Fibroblast of skin of back (primary cell): Measurements from ENCODE around the gene ZNF683.
A peak's percentile ranks its signal among the peaks of the same experiment; 100 is the strongest.
"Not testable (repeated sequence)": the region's sequence is repeated elsewhere in the genome, so short reads cannot be mapped to it uniquely, and the experiment has no call there.

Source experiments
- DNase-seq: peaks from one replicate; pipeline ENCODE4 v3.0.0-alpha.2; 2013

The ZNF683 gene

DNA sequence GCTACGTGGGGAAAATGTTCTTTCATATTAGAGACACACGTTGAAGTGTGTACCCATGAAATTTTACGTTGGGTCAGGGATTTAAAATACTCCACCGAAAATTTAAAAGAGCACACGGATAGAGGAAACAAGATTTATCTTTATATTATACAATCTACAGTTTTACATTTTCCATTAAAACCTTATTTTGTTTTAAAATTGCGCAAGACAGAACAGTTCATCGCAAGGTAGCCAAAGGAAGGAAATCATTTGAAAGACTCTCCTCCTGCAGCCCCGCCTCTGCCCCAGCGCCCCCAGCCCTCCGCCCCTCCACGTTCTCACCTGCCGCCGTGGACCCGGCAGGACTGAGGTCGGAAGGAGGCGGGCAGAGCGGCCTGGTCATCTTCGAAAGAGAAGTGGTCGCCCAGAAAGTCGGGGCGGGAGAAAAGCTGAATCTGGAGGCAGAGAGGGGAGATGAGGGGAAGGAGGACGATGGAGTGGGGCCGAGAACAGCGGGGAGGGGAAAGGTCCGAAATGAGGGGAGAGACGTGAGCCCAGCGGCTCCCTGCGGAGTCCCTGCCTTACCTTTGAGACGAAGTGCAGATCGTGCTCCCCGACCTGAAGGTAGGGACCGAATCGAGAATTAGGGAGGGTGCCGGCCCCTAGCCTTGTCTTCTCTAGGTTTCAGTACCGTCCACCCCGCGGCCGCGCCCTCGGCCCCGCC, 36.6 kb downstream of the ZNF683 start:
- peak; percentile 18 for DNase-seq

DNA sequence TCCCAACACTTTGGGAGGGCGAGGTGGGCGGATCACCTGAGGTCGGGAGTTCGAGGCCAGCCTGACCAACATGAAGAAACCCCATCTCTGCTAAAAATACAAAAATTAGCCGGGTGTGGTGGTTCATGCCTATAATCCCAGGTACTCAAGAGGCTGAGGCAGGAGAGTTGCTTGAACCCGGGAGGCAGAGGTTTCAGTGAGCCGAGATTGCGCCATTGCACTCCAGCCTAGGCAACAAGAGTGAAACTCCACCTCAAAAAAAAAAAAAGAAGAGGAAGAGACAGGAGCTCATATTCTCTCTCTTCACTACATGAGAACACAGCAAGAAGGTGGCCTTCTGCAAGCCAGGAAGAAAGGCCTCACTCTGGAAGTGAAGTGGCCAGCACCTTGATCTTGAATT, 39.2 kb downstream of the ZNF683 start:
- DNase-seq: not testable (repeated sequence)

- DNase-seq: no peak
Measured at GRCh38 chr1:26330276-26330675, 42.3 kb downstream of the ZNF683 start.

DNA sequence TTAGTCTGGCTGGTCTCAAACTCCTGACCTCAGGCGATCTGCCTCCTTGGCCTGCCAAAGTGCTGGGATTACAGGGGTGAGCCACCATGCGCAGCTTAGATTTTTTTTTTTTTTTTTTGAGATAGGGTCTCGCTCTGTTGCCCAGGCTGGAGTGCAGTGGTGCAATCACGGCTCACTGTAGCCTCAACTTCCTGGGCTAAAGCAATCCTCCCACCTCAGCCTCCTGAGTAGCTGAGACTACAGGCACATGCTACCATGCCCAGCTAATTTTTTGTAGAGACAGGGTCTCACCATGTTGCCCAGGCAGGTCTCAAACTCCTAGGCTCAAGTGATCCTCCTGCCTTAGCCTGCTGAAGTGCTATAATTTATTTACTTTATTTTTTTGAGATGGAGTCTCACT, 43.2 kb downstream of the ZNF683 start:
- not testable (repeated sequence) for DNase-seq

DNA sequence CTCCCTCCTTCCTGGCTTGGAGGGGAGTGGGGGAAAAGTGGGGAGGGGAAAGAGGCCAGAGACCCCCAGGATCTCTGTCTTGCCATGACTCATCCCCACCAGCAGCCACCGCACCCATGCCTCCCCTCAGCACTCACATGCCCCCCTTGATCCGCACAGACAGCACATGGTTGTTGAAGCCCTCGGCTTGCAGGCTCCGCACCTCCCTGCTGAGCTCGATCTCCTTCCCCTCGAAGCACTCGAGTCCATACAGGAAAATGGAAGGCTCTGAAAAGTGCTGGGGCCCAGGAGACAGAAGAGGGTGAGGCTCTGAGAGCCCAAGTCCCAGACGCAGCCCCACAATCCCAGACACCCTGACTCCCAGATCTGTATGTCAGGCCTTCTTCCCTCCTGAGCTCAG, 44.0 kb downstream of the ZNF683 start:
- DNase-seq: no peak

GRCh38 chr1:26327956-26328362, 44.6 kb downstream of the ZNF683 start:
- DNase-seq: no peak

DNA sequence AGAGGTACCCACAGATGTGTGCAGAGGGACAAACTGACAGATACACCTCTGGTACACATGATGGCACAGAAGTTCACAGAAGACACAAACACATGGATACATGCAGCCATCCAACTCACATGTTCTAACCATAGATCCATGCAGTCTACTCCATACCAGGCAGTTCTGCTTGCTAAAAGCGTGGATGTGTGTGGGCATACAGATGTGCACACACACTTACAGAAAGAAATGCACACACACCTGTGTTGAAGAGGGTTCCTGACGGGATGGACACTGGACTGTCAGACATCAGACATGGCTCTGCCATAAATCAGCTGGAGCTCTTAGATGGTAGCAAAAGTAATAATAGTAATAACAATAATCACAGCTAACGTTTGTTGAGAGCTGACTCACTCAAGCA, 48.0 kb downstream of the ZNF683 start:
- DNase-seq: no peak

GRCh38 chr1:26323382-26323781, 49.2 kb downstream of the ZNF683 start:
- no peak for DNase-seq

DNA sequence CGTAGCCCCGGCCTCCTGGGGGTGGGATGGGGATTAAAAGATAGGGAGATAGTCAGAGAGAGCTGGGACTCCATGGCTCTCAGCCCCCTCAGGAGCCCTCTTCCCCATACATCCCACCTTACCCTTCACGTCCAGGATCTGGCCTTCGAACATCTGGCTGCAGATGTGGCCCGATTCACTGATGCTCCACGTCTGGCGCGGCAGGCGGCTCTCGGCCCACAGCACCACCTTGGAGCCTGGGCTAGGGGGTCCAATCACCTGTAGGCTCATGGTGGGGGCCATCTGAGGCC, 50.6 kb downstream of the ZNF683 start:
- no peak for DNase-seq

DNA sequence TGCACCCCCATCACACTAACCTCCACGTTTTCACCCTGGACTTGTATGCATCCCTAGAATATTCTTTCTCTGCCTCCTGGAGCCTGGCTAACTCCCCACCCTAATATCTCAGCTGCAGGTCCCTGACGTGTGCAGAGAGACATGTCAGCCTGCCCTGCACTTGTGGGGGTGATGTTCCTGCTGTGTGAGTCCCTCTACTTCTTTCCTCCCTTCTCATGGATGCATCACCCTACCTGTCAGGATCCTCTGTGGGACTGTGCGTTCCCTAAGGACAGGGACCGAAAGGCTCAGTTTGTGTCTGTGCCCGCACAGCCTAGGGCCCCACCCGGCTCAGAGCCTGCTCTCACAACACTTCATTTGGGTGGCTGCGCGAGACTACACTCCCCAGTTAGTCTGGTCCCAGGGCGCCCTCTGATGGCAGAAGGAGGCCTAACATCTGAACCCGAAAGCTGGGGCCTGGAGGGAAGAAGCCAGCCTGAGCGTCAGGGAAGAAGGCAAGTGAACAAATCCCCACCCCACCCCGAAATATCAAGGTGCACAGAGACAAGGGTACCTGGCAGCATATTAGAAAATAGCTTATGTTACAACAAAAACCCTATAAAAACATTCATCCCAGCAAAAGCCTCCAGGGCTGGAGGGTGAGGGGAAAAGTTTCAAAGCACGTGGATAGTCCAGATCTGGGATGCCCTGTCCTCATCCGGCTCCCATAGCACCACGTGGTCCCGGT, 51.1 kb downstream of the ZNF683 start:
- DNase-seq: peak; percentile 80

DNA sequence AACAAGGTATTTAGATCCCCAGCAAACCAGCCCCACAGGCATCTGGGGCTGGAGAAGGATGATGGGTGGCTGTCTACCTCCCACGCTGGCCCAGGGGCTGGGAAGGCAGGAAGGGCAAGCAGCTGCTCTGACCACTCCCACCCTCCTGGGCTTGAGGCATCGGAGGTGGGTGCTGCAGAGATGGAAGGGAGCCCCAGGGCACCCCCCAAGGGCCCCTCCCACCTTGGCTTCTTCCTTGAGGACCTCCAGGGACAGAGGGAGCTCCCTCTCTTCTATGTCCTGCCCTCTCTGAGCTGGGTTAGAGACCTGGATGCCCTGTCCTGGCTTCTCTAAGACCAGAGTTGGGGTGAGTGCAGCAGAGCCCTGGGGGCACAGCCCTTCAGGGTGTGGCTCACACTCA, 51.7 kb downstream of the ZNF683 start:
- no peak for DNase-seq

DNA sequence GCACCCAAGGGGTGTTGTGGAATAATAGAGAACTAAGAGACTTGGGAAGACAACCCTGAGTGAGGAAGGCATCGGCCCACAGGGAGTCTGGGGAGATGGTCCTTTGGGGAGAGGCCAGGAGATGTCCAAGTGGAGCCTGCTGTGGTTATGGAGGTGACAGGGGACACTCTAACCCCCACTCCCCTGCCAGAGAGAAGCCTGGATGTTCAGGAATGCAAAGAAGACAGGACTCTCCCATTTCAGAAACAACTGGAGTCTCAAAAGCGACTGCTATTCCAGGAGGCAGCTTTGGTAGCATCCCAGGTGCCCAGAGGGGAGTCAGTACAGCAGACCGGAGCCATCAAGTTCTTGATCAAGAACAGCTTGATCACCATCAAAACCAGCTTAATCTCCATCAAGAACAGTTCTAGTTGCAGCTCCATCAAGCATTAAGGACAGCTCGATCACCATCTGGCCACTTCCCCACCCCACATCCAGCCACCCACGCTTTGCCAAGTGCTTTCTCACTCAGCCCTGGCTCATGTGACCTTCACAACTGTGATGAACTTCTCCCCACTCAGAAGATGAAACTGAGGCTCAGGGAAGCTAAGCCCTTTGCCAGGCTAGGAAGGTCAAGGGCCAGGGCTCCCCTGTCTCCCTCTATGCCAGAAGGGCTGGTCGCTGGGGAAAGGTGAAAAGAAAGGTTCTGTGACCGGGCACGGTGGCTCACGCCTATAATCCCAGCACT, 54.0 kb downstream of the ZNF683 start:
- no peak for DNase-seq

GRCh38 chr1:26317612-26318337, 54.8 kb downstream of the ZNF683 start, which contains the start of gene CD52:
Gene CD52 (plus strand): TSS chr1:26317958. CDS start chr1:26318018, 60 bp downstream.
- DNase-seq: no peak

DNA sequence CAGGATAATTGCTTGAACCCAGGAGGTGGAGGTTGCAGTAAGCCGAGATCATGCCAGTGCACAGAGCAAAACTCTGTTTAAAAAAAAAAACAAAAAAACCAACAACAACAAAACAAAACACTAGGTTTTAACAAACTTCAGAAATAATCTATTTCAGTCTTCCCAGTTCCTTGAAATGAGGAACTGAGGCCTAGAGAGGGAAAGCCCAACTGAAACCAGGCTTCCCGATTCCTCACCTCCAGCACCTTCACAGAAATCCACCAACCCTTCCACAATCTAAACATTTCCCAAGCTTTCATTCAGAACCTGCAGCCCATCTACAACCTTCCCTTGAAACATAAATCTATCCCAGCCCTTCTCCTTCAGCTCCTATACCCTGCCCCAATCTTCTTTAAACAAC, 55.4 kb downstream of the ZNF683 start:
- no peak for DNase-seq

DNA sequence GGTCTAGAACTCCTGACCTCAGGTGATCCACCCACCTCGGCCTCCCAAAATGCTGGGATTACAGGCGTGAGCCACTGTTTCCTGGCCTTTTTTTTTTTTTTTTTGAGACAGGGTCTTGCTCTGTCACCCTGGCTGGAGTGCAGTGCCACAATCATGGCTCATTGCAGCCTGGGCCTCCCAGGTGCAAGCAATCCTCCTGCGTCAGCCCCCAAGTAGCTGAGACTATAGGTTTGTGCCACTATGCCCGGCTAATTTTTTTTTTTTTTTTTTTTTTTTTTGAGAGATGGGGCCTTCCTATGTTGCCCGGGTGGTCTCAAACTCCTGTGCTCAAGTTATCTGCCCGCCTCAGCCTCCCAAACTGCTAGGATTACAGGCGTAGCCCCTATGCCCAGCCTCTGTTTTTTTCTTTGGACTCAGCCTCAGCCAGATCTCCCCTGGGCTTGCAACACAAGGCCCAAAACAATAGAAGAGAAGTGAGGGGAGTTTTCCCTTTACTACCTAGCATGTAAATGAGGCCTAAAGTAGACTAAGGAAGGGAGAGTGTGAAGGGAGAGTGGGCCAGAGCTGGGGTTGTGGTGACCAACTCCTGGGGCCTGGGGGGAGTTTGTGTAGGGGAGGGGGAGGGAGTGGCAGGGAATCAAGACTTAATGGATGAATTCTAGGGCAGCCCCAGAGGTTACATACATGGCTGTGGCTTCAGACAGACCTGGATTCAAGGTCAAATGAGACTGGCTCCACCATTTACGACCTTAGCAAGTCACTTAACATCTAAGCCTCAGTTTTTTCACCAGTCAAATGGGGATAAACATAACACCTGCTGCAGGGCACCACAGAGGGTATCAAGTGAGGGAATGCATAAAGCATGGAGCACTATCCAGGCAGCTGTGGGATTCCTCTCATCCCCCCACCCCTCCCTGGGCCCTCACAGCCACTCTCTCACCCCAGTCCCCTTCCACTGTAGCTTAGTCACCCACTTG, 56.4 kb downstream of the ZNF683 start:
- DNase-seq: no peak

GRCh38 chr1:26314501-26314900, 58.0 kb downstream of the ZNF683 start:
- DNase-seq: no peak
